ENCODE measurements around the gene FAM120B. TPM values are rescaled to one million over a fixed set of nuclear protein-coding genes. Genes with fewer than 3 reads are reported as not detected.

FAM120B gene
- total RNA-seq, 1 donor from 2014 or later = 19.7 TPM

DNA sequence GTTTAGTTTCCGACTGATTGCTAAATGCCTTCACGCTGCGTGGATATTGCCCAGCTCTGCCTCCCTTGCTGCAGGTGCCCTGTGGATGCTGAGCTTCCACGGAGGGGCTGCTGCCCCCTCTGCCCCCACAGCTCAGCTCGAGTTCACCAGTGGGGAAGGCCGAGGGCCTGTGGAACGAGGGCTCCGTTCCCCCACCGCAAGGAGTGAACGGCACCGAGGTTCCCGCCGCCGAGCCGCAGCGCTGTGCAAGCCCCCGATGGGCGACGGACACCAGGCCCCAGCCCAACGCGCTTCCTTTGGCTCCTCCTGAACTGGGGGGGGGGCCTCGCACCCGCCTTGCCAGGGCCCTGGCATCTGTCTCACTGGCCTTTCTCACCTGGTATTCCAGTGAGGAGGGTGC, 33.4 kb upstream of the FAM120B start:
- peaks cover 9% of the 10 kb centered on the region for H3K27me3 Mint-ChIP-seq (ENCODE audit: insufficient read depth, low read depth)
- Histone ChIP-seq H3K36me3 (no peaks in the 10 kb centered on the region), H4K20me1 (ENCODE audit: low read depth) (no peaks in the 10 kb centered on the region), H3K4me1 (peaks cover 16% of the 10 kb centered on the region), H3K9me3 (ENCODE audit: low read depth) (no peaks in the 10 kb centered on the region), H3K4me3 (no peak overlapping the region), H3K27ac (no peak overlapping the region), H3K27me3 (no peaks in the 10 kb centered on the region), H3K9ac (no peak overlapping the region), H2AFZ (replicated peaks) (no peak overlapping the region), H3K79me2 (ENCODE audit: low read depth) (no peaks in the 10 kb centered on the region), H3K4me2 (no peak overlapping the region), H3F3A (ENCODE audit: low read depth) (peaks cover 9% of the 10 kb centered on the region)
- no peak overlapping the region for H3K4me3 Mint-ChIP-seq
- H3K27ac Mint-ChIP-seq = no peak overlapping the region
- H3K4me1 Mint-ChIP-seq = peaks cover 22% of the 10 kb centered on the region
- no peaks in the 10 kb centered on the region for H3K9me3 Mint-ChIP-seq
- TF ChIP-seq, protein P1, sequence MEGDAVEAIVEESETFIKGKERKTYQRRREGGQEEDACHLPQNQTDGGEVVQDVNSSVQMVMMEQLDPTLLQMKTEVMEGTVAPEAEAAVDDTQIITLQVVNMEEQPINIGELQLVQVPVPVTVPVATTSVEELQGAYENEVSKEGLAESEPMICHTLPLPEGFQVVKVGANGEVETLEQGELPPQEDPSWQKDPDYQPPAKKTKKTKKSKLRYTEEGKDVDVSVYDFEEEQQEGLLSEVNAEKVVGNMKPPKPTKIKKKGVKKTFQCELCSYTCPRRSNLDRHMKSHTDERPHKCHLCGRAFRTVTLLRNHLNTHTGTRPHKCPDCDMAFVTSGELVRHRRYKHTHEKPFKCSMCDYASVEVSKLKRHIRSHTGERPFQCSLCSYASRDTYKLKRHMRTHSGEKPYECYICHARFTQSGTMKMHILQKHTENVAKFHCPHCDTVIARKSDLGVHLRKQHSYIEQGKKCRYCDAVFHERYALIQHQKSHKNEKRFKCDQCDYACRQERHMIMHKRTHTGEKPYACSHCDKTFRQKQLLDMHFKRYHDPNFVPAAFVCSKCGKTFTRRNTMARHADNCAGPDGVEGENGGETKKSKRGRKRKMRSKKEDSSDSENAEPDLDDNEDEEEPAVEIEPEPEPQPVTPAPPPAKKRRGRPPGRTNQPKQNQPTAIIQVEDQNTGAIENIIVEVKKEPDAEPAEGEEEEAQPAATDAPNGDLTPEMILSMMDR (IDR thresholded peaks at IDR 0.05) = no peak
- TF ChIP-seq EZH2phosphoT487 (IDR thresholded peaks at IDR 0.05) = no peak
- no peak for TF ChIP-seq EZH2 (IDR thresholded peaks at IDR 0.05)
- no peak for DNase-seq (ENCODE audit: low spot score)
- no peaks in the 10 kb centered on the region for H3K36me3 Mint-ChIP-seq

DNA sequence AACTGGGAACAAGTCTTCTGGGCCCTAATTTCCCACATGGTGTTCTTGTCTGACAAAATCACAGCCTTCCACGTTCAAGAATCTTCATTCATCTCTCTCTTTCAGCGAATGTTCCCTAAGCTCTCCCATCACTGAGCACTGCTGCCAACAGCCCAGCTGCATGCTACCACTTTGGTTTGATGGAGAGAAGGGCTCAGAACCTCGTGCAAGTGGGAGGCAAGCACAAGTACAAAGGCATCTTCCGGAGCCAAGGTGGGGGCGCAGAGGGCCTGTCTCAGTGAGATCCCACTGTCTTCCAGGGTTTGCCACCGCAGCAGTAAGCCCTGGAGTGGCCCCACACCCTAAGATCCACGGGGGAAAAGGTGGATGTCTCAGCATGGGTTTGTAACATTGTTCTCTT, 32.9 kb upstream of the FAM120B start:
- Mint-ChIP-seq H3K9me3 (no peaks in the 10 kb centered on the region), H3K4me3 (no peak overlapping the region), H3K27me3 (ENCODE audit: insufficient read depth, low read depth) (peaks cover 9% of the 10 kb centered on the region), H3K27ac (peak overlapping the region; percentile 5), H3K4me1 (peaks cover 25% of the 10 kb centered on the region), H3K36me3 (no peaks in the 10 kb centered on the region)
- Histone ChIP-seq H4K20me1 (ENCODE audit: low read depth) (no peaks in the 10 kb centered on the region), H3K27ac (no peak overlapping the region), H3K4me2 (no peak overlapping the region), H3K9ac (no peak overlapping the region), H3K4me1 (peaks cover 16% of the 10 kb centered on the region), H3K4me3 (no peak overlapping the region), H3K27me3 (no peaks in the 10 kb centered on the region), H3K36me3 (no peaks in the 10 kb centered on the region), H3K79me2 (ENCODE audit: low read depth) (no peaks in the 10 kb centered on the region), H3F3A (ENCODE audit: low read depth) (peaks cover 8% of the 10 kb centered on the region), H2AFZ (replicated peaks) (no peak overlapping the region), H3K9me3 (ENCODE audit: low read depth) (no peaks in the 10 kb centered on the region)
- no peak for DNase-seq (ENCODE audit: low spot score)
- TF ChIP-seq EZH2phosphoT487 (IDR thresholded peaks at IDR 0.05) (no peak), EZH2 (IDR thresholded peaks at IDR 0.05) (no peak)
- TF ChIP-seq, protein P1 (IDR thresholded peaks at IDR 0.05) = no peak

DNA sequence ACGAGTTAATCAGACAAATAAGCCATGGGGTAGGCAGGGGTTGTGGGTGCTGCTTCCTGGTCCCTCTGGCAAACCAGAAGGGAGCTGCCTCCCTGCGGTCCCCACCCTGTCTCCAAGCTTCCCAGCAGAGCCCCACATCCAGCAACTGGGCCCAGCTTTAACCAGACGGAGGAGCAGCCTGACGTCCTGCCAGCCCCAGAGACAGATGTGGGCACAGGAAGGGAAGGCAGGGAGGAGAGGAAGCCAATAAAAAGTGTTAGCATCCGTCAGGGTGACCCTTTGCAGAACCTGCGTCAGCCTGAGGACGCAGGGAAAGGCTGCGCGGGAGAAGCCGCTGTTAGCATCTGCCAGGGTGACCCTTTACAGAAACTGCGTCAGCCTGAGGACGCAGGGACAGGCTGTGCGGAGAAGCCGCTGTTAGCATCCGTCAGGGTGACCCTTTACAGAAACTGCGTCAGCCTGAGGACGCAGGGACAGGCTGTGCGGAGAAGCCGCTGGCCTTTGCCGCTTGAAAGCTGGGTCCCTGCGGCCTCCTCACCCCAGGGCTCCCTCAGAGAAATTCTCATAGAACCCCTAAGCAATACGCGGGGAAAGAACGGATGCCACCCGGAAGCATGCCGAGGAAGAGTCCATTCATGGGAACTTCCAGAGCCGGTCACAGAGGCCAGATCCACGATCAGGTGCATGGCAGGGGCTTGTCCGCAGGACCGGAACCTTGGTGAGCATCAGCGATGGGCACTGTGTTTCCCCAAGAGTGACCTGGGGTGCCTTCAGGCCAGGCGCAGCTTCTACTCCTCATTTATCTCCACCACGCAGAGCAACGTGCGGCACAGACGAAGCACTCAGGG, 31.6 kb upstream of the FAM120B start:
- Histone ChIP-seq H3K9me3 (ENCODE audit: low read depth) (no peaks in the 10 kb centered on the region), H3K27ac (no peak overlapping the region), H4K20me1 (ENCODE audit: low read depth) (no peaks in the 10 kb centered on the region), H2AFZ (replicated peaks) (no peak overlapping the region), H3K36me3 (no peaks in the 10 kb centered on the region), H3K79me2 (ENCODE audit: low read depth) (no peaks in the 10 kb centered on the region), H3K4me1 (peaks cover 5% of the 10 kb centered on the region), H3K9ac (no peak overlapping the region), H3F3A (ENCODE audit: low read depth) (no peaks in the 10 kb centered on the region), H3K4me3 (no peak overlapping the region), H3K4me2 (no peak overlapping the region), H3K27me3 (no peaks in the 10 kb centered on the region)
- Mint-ChIP-seq H3K27ac (peak overlapping the region; percentile 50), H3K4me1 (peaks cover 15% of the 10 kb centered on the region), H3K27me3 (ENCODE audit: insufficient read depth, low read depth) (peaks cover 9% of the 10 kb centered on the region), H3K9me3 (no peaks in the 10 kb centered on the region), H3K36me3 (no peaks in the 10 kb centered on the region), H3K4me3 (no peak overlapping the region)
- DNase-seq (ENCODE audit: low spot score) = no peak
- TF ChIP-seq EZH2 (IDR thresholded peaks at IDR 0.05) = no peak
- TF ChIP-seq, protein P1 (IDR thresholded peaks at IDR 0.05) = no peak
- TF ChIP-seq EZH2phosphoT487 (IDR thresholded peaks at IDR 0.05) = no peak
